ENCODE measurements around the gene MYBPC3.

MYBPC3 gene

DNA sequence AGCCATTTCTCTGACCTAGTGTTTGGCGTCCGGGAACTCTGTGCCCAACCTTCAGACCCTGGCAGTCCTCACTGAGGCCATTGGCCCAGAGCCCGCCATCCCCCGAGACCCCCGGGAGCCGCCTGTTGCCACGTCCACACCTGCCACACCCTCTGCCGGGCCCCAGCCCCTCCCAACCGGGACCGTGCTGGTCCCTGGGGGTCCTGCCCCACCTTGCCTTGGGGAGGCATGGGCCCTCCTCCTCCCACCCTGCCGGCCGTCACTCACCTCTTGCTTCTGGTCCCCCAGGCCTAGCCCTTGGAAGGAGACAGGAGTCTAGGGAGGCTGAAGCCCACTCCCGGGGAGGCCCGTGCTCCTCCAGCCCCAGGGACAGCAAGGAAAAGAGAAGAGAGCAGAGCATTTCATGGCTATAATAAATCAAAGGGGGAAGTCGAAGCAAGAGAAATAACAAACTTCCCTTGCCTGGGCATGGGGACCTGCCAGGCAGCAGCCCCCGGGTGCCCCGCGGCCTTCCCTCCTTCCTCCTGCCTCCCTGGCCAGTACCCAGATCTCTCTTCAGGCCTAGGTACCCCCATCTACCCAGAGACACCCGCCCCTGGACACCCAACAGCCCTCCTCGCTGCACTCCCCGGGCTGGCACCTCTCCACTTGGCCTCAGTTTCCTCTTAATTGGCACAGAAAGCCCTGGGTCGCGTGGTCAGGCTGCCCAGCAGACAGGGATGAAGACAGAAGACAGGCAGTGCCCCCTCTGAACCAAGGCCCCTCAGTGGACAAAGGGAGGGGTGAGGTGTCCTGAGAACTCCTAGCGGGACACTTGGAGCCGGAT is 42.9 kb upstream of the MYBPC3 start:
- TF ChIP-seq, protein P1, sequence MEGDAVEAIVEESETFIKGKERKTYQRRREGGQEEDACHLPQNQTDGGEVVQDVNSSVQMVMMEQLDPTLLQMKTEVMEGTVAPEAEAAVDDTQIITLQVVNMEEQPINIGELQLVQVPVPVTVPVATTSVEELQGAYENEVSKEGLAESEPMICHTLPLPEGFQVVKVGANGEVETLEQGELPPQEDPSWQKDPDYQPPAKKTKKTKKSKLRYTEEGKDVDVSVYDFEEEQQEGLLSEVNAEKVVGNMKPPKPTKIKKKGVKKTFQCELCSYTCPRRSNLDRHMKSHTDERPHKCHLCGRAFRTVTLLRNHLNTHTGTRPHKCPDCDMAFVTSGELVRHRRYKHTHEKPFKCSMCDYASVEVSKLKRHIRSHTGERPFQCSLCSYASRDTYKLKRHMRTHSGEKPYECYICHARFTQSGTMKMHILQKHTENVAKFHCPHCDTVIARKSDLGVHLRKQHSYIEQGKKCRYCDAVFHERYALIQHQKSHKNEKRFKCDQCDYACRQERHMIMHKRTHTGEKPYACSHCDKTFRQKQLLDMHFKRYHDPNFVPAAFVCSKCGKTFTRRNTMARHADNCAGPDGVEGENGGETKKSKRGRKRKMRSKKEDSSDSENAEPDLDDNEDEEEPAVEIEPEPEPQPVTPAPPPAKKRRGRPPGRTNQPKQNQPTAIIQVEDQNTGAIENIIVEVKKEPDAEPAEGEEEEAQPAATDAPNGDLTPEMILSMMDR (IDR thresholded peaks at IDR 0.05; ENCODE audit: control insufficient read depth, insufficient read depth, low read depth, low read length, missing control alignments): no peak
- DNase-seq (ENCODE audit: low read depth): no peak
- H3K4me3 ChIP-seq (ENCODE audit: control insufficient read depth, low read depth, low read length): no peak overlapping the region

DNA sequence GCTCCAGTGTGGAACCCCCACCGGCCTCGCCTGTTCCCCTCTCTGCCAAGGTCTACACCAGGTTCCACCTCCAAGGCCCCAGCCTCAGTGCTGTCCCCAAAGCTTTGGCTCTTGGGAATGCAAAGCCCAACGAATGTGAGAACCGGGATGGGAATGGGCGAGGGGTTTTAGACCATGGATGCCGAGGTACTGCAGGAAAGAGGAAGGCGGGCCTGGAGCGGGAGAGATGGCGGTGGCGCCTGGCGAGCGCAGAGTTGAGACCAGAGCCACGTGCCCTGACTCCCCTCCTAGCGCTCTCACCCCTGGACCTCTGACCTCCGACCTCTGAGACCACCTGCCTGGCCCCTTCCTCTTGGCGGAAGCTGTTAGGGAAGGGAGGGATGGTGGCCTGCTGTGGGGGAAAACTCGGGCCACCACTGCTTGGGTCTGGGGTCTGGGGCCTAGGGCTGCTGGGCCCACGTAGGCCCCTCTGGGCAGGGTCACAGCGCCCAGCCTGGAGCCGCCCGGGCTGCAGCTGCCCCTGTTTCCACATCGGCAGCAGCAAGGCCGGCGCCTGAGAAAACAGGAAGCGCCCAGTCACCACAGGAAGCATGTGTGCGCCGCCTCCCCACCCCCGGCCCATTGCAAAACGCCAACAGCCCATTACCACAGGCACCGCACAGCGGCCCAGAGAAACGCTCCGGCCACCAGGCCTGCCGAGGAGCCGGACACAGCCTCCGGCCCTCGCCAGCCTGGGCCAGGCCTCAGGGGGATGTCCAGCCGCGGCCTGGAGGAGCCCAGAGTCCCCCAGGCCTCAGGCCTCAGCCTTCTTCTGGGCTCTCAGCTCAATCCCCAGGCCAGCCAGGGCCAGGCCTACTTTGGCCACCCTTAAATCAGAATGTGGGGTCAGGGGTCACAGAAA is 42.1 kb upstream of the MYBPC3 start:
- H3K4me3 ChIP-seq (ENCODE audit: control insufficient read depth, low read depth, low read length): no peak overlapping the region
- DNase-seq (ENCODE audit: low read depth): no peak
- TF ChIP-seq, protein P1 (IDR thresholded peaks at IDR 0.05; ENCODE audit: control insufficient read depth, insufficient read depth, low read depth, low read length, missing control alignments): no peak

DNA sequence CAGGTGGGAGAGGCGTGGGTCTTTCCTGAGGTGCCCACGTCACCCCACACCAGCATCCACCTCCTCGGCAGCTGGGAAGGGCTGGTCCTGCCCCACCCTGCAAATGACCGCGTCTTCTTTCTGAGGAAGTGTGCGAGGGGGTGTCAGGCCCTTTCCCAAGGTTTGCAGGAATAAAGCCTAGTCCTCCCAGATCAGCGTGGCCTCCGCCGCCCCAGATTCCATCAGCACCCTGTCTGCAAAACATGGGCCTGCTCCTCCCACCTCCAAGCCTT is 41.5 kb upstream of the MYBPC3 start:
- no peak for DNase-seq (ENCODE audit: low read depth)
- no peak overlapping the region for H3K4me3 ChIP-seq (ENCODE audit: control insufficient read depth, low read depth, low read length)
- TF ChIP-seq, protein P1 (IDR thresholded peaks at IDR 0.05; ENCODE audit: control insufficient read depth, insufficient read depth, low read depth, low read length, missing control alignments): no peak

DNA sequence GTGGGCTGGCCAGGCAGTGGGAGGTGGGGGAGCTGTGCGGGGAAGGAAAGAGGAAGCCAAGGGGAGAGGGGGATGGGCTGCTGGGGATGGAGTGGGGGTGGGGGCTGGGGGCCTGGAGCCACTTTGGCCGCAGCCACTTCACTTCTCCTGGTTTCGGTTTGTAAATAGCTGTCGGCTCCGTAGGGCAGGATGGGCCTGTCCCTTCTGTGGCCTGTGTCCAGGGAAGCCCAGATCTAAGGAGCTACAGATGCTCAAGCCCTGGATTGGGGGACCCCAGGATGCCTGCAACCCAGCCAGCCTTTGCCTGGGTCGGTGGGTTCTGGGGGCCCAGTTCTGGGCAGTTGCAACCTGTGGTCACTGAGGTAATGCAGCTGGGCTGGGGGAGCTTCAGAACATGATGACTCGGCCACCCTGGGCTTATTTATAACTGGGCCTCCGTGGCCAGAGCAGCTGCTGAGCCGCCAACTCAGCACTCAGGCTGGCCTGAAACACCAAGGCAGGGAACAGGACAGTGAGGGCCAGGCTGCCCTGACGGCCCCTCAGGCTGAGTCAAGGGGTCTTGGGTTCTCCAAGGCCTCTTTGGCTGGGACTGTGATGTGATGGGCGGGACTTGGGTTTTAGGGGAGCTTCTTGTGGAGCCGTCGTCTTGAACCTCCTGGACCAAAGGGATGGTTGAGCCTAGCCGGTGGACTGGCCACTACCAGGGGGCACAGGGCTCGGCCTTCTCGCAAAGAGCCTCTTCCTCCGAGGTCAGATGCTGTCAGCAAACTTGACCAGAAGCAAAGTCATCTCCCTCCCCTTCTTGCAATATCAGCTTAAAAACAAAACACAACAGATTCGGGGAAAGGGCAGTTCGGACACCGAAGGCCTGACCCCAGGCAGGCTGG is 40.9 kb upstream of the MYBPC3 start:
- H3K4me3 ChIP-seq (ENCODE audit: control insufficient read depth, low read depth, low read length): no peak overlapping the region
- TF ChIP-seq, protein P1 (IDR thresholded peaks at IDR 0.05; ENCODE audit: control insufficient read depth, insufficient read depth, low read depth, low read length, missing control alignments): no peak
- DNase-seq (ENCODE audit: low read depth): no peak

DNA sequence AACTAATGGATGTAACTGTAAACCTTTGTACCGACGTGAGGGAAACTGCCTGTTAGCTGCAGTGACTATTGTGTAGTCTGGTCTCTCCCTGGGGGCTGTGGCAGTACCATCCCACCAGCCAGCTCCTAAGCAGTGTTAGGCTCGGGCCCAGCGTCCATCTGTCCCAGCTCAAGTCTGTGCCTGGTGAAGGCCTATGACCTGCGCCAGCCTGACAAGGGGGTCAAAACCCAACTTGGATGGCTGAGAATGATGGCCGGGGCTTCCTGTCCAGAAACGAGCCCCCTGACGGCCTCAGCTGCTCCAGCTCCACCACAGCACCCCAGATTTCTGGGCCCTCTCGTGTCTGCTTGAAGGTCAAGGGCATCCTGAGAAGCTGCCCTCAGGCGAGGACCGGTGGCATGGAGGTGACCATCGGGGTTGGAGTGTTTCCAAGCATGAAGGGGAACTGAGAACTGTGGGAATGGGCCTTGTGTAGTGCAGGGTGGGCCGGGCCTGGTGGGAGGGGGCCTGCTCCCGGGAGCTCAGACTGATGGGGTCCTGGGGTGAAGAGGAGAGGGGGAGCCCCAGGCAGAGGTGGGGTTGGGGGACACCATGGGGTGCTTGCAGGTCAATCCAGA is 40.2 kb upstream of the MYBPC3 start:
- TF ChIP-seq, protein P1 (IDR thresholded peaks at IDR 0.05; ENCODE audit: control insufficient read depth, insufficient read depth, low read depth, low read length, missing control alignments): no peak
- no peak overlapping the region for H3K4me3 ChIP-seq (ENCODE audit: control insufficient read depth, low read depth, low read length)
- no peak for DNase-seq (ENCODE audit: low read depth)
